ENCODE data around the gene OR52K1.
"Not testable (repeated sequence)": the region's sequence is repeated elsewhere in the genome, so short reads cannot be mapped to it uniquely, and the experiment has no call there.

The OR52K1 gene

GRCh38 chr11:4491878-4492606 is 9.6 kb downstream of the OR52K1 start:
- no peak for DNase-seq

DNA sequence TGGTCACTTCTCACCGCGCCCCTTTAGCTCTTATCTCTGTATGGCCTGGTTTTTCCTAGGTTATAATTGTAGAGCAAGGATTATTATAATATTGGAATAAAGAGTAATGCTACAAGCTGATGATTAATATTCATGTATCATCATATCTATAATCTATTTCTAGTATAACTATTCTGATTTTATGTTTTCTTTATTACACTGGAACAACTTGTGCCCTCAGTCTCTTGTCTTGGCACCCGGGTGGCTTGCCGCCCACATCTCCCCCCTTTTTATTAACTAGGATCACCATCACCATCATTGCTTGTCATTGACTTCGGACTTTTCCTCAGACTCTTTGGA is 11.0 kb downstream of the OR52K1 start:
- DNase-seq, result no peak

- no peak for DNase-seq
Measured at GRCh38 chr11:4495487-4495886, 13.0 kb downstream of the OR52K1 start.

GRCh38 chr11:4495986-4496385 is 13.5 kb downstream of the OR52K1 start:
- DNase-seq, result no peak

- no peak for DNase-seq
Measured at GRCh38 chr11:4496557-4497248, 14.3 kb downstream of the OR52K1 start.

DNA sequence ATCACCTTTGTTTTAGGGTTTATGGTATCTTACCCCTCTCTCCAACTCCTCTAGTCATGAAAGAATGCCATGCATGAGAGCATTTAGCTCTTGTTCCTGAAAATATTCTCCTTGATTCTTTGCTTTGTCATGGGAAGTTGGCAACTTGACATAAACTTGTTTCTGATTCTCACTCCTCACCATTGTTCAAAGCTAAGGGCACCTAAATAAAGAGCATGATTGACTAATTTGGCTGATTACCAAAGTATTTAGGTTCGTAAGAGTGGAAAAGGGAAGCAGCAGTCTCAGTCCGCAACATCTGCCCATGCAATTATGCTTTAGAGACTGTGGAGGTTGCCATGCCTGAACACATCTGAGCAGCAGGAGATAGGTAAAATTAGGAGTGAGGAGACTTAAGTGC is 26.4 kb downstream of the OR52K1 start:
- no peak for DNase-seq

DNA sequence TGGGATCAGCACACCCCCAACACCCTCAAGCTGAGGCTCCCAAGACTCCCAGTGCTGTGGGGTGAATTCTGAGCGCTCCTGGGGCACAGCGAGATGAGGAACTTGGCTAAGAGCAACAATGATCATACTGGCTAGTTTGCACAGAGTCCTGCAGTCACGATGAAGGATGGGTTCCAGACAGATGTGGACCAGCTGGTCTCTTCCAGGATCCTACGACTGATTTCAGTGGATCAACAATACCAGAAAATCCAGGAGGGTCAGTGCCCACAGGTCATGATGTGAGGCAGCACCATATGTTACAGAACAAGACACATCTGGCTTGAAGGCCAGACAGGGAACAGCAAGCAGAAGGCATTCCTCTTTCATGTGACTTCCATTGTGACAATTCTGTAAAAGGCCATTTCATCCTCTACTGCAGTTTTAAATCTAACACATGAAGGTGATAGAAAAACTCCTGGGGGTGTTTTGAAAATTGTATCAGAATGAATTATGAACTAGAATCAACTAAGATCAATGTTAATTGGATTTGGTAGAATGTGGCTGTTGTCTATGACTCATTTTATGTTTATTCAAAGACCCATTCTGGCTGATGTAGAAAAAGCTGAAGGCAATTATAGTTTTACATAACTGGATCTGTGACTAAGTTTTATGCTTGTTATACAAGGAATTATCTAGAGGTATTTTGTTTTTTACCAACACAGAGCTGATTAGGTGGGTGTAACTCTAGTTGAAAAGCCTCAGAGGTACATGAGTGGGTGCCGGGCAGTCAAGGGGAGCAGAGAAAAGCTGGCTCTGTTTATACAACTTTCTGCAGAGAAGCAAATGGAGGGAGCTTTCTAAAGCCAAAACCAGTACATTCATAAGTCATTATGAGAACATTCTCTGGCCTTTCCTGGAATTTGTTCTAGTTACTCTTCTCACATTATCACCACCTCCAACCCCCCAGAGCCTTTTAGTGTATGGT is 29.1 kb downstream of the OR52K1 start:
- DNase-seq, result no peak

- no peak for DNase-seq
Measured at GRCh38 chr11:4514196-4514595, 31.8 kb downstream of the OR52K1 start.

GRCh38 chr11:4522339-4522738 is 39.9 kb downstream of the OR52K1 start:
- no peak for DNase-seq

DNA sequence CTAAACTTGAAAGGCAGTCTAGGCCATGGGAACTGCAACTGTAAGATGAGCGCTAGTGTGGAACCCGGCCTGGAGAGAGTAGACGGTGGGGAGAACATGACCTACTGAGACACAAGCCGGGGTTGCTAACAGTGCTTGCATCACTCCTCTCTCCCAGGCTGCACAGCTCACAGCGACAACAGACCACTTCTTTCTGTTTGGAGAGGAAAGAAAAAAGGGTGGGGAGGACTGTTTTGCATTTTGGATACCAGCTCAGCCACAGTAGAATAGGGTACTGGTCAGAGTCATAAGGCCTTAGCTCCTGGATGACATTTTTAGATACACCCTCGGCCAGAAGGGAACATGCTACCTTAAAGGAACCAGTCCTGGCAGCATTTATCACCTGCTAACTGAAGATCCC is 40.3 kb downstream of the OR52K1 start:
- no peak for DNase-seq

DNA sequence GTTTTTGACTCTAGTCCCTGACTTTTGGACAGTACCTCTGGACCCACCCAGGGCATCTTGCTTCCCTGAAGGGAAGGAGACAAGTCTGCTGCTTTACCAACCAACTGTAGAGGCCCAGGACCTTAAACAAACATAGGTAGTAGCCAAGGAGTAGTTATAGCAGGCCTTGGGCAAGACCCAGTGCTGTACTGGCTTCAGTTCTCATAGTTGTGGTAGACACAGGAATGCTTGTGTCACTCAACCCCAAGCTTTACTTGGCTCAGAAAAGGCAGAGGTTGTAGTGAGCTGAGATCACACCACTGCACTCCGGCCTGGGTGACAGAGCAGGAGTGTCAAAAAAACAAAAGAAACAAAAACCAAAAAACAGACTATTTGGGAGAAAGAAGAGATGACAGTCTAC is 41.2 kb downstream of the OR52K1 start:
- no peak for DNase-seq

DNA sequence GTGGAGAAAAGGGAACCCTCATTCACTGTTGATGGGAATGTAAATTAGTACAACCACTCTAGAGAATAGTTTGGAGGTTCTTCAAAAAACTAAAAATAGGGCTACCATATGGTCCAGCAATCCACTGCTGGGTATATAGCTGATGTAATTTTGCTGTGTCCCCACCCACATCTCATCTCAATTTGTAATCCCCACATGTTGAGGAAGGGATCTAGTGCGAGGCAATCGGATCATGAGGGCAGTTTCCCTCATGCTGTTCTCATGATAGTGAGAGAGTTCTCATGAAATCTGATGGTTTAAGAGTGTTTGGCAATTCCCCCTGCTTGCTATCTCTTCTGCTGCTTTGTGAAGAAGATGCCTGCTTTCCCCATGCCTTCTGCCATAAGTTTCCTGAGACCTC is 45.5 kb downstream of the OR52K1 start:
- no peak for DNase-seq

GRCh38 chr11:4531686-4532085 is 49.2 kb downstream of the OR52K1 start:
- not testable (repeated sequence) for DNase-seq

- DNase-seq, result peak; percentile 45 to 57
Measured at GRCh38 chr11:4539603-4540219, 57.3 kb downstream of the OR52K1 start.

- DNase-seq, result no peak
Measured at GRCh38 chr11:4541071-4541470, 58.6 kb downstream of the OR52K1 start.
